Loucy (cell line): ENCODE data around the gene RBM18.

Experiments used
- EZH2phosphoT487 ChIP-seq: fragments of 200-600 bp; IDR thresholded peaks from 2 replicates; pipeline ENCODE4 v1.6.1; 2018; ENCODE audit warnings: antibody characterized with exemption, mild to moderate bottlenecking, moderate library complexity, borderline replicate concordance
- TF ChIP-seq, protein P1 (sequence below): fragments of 200-600 bp; sonication (generic); conservative IDR thresholded peaks from 2 replicates; pipeline ENCODE4 v1.5.1; 2014; ENCODE audit warnings: mild to moderate bottlenecking, antibody characterized with exemption, low read length

- TF ChIP-seq, protein P1, sequence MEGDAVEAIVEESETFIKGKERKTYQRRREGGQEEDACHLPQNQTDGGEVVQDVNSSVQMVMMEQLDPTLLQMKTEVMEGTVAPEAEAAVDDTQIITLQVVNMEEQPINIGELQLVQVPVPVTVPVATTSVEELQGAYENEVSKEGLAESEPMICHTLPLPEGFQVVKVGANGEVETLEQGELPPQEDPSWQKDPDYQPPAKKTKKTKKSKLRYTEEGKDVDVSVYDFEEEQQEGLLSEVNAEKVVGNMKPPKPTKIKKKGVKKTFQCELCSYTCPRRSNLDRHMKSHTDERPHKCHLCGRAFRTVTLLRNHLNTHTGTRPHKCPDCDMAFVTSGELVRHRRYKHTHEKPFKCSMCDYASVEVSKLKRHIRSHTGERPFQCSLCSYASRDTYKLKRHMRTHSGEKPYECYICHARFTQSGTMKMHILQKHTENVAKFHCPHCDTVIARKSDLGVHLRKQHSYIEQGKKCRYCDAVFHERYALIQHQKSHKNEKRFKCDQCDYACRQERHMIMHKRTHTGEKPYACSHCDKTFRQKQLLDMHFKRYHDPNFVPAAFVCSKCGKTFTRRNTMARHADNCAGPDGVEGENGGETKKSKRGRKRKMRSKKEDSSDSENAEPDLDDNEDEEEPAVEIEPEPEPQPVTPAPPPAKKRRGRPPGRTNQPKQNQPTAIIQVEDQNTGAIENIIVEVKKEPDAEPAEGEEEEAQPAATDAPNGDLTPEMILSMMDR = no peak
- no peak for TF ChIP-seq EZH2phosphoT487
These were observed 47.0 kb downstream of the RBM18 start for GRCh38 chr9:122217640-122218039.
